HG03060 (cell line): Measurements from ENCODE around the gene CRACR2B.

Experiments
- ATAC-seq: cut with Tn5 transposase; IDR thresholded peaks from one replicate; pipeline ENCODE4 v1.9.1; 2021; ENCODE audit warnings: low read depth, moderate number of reproducible peaks; ENCODE audit not compliant: unreplicated experiment

Gene CRACR2B

DNA sequence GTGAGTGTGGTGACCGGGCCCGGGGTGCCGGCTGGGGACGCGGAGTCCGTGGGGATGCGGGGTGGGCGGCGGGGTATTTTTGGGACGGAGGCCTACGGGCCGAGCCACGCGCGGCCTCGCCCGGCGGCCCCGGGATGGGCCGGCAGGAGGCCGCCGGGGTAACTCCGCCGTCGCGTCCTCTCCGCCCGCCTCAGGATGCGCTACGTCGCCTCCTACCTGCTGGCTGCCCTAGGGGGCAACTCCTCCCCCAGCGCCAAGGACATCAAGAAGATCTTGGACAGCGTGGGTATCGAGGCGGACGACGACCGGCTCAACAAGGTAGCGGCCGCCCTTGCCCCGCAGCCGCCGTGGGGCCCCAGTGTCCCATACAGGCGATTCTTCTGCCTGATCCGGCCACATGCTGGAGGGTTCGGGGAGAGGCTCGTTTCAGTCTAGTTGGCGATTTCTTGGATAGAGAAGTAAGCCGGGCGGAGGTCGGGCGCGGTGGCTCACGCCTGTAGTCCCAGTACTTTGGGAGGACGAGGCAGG, 17.6 kb upstream of the CRACR2B start:
- no peak for ATAC-seq

DNA sequence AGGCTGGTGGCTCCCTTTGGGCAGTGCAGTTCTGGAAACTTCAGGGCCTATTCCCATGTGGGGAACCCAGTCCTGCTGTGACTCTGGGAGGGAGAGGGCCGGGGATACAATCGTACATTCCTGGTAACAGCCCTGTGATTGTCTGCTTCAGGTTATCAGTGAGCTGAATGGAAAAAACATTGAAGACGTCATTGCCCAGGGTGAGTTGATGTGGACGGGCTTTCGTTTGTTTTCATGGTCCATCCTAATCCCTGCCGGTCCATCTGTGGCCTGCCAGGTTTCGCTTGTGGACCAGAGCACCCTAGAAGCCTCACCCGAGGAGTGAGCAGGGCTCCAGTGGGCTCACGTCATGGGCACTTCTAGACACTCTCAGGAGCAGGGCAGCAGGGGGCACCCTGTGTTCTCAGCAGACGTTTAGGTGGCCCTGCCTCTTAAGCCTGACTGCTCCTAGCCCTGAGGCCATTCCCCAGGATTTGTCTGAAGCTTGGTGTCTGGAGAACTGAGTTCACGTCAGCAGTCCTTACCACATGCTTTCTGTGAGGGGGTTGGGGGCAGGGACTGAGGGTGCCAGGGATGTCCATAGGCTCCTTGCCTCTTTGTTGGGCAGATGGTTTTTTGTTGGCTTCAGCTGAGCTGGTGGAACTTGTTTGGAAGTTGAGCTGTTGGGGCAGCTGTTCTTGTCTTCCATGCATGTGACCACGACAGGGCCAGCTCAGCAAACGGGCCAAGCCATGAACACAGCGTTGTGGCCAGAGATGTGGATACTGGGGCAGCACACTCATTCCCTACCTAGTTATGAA, 16.1 kb upstream of the CRACR2B start:
- no peak for ATAC-seq

DNA sequence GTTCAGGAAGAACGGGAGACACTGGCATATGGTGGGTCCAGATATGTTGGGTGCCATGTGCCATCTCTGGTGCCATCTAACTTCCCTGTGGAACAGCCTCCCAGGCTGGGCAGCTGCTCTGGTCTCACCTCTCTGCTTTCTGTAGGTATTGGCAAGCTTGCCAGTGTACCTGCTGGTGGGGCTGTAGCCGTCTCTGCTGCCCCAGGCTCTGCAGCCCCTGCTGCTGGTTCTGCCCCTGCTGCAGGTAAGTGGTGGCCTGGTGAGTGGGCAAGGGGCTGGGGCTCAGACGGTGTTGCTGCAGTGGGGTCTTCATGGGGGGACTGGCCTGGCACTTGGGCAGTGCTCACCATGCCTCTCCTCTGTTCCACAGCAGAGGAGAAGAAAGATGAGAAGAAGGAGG, 15.3 kb upstream of the CRACR2B start:
- no peak for ATAC-seq

DNA sequence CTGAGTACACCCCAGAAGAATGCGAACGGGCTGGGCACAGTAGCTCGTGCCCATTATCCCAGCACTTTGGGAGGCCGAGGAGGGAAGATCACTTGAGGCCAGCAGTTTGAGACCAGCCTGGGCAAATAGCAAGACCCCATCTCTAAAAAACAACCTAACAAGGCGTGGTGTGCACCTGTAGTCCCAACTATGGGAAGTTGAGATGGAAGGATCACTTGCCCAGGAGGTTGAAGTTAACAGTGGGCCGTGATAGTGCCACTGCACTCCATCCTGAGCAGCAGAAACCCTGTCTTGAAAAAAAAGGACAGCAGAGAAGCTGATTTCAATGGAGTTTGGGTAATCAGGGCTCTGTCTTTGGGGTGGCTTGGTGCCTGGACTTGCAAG, 14.7 kb upstream of the CRACR2B start:
- no peak for ATAC-seq

DNA sequence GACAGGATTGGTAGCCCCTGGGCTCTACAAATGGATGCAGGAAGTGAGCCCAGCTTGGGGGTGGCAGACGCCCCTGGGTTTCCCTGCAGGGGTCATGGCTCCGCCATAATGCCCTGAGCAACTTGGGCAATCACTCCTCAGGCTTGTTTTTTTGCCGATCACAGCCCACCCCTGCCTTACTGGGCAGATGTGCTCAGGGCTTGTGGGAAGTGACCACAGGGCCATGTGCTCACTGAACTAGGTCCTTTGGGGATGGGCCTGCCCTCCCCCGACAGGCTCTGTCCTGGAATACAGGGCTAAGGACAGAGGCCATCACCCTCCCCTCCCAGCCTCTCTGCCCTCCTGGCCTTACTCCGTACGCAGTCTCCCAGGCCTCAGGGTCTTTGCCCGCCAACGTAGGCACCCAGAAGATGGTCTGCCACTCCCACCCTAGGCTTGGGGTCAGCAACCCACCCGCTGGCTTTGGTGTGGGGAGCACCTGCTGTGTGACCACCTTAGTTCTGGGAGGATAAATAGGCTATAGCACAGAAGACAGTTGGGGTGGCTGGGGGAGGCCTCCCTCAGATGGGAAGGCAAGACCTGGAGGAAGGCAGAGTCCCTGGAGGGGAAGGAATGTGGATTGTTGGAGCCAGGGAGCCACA, 14.1 kb upstream of the CRACR2B start:
- no peak for ATAC-seq

DNA sequence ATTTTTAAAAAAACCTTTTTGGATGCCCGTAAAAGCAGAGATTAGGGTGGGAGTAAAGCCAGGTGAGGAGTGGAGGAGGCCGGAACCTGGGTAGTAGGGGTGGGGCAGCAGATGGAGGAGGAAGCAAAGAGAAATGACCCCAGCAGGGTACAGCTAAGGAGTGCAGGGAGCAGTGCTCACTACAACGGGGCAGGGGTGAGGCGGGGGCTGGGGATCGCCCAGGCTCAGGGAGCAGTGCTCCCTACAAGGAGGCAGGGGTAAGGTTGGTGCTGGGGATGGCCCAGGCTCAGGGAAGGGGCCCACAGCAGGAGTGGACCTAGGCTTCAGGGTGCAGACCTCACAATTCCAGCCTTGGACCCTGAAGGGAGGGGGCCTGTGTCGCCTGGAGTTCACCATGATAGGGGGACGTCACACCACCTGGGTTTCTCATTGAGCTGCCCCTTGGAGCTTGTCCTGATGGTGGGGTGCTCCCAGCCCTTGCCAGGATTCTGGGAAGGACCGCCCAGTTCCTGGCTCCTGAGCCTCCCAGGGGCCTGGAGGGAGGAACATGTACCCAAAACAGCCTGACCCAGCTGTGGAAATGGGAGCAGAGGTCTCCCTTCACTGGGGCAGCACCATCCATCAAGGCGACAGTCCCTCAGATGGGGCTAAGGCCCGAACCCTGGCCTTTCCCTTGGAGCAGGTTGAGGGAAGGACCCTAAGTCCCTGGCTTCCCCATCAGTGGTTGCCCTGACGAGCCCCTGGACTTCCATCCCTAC, 11.9 kb upstream of the CRACR2B start:
- no peak for ATAC-seq

DNA sequence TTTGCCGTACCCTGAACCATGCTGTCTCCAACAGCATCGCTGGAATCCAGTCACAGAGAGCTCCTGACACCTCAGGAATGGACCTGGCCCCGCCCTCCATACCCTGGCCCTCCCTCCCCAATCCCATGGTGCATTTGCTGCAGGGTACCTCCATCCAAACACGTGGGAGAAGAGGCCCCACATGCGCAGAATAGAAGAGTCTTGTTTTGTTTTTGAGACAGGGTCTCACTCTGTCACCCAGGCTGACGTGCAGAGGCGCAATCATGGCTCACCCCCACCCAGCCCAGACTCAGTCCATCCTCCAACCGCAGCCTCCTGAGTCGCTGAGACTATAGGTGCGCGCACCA, 11.3 kb upstream of the CRACR2B start:
- no peak for ATAC-seq

DNA sequence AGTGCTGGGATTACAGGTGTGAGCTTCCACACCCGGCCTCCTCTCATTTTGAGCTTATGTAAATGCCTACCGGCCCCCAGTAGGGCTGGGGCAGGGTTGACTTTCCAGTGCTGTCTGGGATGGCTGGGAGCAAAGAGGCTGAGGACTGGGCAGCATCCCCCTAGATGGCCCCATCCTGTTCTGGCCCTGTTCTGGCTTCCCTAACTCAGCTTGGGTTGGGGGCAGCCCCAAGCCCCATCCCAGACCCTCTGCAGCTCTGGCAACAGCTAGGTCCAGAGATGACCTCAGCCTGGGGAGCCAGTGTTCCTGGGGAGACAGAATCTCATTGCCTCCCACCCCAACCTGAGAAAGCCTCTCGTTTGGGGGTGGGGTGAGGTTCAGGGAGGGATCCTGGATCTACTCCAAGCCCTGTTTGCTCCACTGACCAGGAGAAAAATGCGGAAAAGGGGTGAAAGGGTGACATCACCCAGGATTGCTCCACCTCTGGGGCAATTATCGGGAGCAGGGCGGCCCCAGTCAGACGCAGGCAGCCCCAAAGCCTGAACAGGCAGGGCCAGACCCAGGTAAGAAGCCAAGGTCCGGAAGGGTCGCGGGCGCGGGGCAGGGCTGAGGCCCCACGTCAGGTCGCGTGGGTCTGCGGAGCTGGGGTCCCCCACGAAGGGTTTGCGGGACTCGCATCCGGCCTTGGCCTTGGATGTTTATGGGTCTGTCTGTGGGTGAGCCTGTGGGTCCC, 9.2 kb upstream of the CRACR2B start, which contains the start of gene PNPLA2:
Gene PNPLA2, plus strand, starts transcription at position 519 of the 733 bp plus-strand sequence. CDS start 805 bp downstream, outside the sequence.
- ATAC-seq: no peak

DNA sequence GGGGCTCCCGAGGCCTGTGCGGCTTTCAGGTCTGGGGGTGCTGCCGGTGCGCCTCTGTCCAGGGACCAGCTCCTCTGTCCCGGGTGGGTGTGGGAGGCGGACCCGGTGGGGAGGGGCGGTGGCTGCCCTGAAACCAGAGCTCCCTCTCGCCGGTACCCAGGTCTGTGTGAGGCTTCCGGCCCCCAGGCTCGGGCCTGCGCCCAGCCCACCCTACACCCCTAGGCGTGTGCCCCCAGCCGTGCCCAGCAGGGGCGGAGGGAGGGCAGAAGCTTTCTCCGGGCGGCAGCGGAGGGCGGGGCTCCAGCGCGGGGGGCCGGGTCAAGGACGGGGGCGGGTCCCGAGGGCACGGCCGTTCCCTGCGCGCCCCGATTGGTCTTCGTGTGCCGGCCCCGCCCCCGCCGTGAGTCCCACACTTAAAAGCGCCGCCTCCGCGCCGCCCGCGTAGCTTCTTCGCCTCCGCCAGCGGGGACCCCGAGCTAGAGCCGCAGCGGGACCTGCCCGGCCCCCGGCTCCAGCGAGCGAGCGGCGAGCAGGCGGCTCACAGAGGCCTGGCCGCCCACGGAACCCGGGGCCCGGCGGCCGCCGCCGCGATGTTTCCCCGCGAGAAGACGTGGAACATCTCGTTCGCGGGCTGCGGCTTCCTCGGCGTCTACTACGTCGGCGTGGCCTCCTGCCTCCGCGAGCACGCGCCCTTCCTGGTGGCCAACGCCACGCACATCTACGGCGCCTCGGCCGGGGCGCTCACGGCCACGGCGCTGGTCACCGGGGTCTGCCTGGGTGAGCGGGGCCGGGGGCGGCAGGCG, 8.4 kb upstream of the CRACR2B start:
- ATAC-seq: no peak

DNA sequence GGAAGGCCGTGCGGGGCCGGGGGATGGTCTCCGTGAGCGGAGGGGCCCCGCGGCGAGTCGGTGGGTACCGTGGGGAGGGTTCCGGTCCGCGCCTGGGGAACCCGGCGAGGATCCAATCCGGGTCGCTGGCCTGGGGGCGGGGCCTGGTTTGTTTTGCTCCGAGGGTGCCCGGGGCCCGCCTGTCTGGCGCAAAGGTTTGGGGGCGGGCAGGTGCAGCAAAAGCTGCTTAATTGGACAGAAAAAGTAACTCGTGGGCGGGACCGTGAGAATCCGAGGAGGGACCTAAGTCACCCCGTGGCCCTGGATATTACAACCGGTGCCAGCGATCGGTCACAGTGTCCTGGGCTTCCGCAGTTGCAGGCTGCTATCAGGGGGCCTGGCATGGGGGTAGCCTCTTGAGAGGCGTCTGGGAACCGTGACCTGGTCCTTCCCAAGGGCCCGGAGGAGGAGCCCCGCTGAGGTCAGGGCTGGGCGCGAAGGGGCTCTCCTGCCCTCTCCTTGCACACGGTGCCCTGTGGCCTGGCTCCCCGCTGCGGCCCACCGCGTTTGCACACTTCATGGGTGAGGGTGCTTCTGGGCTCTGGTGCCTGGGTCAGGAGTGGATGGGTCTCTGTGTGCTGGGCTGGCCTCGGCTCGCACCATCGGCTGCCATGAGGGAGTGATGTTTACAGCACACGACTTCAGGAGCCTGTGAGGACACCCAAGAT, 7.6 kb upstream of the CRACR2B start:
- ATAC-seq: peak; percentile 49

DNA sequence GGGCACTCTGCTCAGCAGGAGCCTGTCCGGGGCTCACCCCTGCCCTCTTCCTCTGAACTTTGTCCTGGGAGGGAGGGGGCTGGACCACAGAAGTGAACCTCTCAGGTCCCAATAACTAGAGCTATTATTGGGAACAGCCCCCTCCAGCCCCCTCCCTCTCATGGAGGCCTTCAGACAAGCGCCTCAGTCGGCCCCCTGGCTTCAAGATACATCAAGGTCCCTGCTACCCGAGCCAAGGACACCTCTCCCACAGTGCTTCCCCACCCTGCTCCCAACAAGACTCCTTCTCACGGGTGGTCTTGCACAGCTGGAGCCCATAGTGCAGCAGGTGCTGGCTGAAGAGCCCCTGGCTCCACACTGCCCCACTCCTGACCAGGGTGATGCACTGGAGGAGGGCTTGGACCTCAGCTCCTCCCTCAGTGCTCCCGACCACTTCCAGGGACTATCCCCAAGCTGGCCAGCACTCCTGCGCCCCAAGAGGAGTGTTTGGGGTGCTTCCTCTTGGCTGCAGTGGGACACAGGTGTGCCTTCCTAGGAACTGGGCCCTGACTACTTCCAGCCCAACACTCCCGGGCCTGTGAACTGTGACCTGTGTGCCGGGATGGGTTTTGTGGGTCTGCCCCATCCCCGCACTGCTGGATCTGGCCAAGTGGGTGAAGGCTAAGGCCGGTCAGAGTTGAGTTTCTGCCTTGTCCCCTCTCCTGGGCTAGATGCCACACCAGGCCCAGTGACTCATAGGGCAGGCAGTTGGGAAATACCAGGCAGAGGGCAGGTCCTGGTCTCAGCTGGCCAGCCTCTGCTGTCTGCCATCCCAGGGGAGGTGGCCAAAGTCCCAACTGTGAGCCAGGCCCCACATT, 6.8 kb upstream of the CRACR2B start:
- no peak for ATAC-seq

DNA sequence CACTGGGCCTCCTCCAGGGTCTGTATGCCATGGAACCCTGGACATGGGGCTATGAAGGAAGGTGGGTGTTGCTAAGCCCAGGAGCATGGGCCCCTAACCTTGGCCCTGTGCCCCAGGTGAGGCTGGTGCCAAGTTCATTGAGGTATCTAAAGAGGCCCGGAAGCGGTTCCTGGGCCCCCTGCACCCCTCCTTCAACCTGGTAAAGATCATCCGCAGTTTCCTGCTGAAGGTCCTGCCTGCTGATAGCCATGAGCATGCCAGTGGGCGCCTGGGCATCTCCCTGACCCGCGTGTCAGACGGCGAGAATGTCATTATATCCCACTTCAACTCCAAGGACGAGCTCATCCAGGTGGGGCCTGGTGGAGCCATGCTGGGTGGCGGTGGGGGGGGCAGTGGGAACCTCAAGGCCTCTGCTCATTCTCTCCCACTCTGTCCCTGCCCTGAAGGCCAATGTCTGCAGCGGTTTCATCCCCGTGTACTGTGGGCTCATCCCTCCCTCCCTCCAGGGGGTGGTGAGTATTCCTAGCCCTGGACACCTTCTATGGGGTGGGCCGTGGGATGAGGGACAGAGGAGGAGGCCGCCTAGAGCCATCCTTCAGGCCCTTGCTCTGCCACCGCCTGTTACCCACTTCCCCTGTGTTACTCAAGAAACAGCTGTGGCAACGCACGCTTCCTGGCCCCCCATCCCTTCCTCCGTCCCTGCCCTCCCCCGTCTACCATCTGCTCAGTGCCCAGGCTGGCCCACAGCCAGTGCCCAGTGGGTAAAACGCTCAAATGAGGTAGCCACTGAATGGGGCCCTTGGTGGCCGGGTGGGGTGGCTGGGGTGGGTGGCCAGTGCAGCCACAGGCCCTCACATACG, 6.0 kb upstream of the CRACR2B start:
- no peak for ATAC-seq

DNA sequence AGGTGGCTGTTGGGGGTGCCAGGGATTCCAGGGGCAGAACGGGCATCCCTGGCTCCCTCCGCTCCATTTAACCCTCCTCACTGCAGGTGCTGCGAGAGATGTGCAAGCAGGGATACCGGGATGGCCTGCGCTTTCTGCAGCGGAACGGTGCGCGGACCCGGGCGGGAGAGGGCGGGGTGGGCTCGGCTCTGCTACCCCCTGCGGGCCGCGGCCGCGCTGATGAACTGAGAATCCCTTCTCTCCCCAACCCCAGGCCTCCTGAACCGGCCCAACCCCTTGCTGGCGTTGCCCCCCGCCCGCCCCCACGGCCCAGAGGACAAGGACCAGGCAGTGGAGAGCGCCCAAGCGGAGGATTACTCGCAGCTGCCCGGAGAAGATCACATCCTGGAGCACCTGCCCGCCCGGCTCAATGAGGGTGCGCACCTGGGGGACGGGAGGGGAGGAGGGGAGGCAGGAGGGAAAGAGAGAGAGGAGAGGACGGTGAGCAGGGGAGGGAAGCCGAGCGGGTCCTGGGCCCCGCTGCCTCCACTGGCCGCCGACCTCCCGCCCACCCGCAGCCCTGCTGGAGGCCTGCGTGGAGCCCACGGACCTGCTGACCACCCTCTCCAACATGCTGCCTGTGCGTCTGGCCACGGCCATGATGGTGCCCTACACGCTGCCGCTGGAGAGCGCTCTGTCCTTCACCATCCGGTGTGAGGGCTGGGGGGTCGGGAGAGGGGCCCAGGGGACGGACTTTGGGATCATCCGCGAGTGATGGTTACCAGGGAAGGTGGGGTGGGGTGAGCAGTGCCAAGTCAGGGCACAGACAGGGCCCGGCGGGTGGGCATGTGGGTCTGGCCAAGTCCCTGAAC, 4.1 kb upstream of the CRACR2B start:
- no peak for ATAC-seq

DNA sequence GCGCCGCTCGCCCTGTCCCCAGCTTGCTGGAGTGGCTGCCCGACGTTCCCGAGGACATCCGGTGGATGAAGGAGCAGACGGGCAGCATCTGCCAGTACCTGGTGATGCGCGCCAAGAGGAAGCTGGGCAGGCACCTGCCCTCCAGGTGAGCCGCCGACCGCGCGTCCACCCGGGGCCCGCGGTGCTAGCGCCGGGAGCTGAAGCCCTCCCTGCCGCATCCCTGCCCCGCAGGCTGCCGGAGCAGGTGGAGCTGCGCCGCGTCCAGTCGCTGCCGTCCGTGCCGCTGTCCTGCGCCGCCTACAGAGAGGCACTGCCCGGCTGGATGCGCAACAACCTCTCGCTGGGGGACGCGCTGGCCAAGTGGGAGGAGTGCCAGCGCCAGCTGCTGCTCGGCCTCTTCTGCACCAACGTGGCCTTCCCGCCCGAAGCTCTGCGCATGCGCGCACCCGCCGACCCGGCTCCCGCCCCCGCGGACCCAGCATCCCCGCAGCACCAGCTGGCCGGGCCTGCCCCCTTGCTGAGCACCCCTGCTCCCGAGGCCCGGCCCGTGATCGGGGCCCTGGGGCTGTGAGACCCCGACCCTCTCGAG, 3.3 kb upstream of the CRACR2B start:
- no peak for ATAC-seq

DNA sequence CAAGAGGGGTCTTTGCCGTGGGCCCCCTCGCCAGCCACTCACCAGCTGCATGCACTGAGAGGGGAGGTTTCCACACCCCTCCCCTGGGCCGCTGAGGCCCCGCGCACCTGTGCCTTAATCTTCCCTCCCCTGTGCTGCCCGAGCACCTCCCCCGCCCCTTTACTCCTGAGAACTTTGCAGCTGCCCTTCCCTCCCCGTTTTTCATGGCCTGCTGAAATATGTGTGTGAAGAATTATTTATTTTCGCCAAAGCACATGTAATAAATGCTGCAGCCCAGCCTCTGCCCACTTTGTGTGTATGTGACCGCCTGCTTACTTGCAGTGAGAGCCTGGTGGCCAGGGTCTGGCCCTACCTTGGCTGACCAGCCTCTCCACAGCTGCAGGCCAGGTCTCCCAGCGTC, 2.8 kb upstream of the CRACR2B start:
- ATAC-seq: no peak
